Liver (tissue), 3 donors: ENCODE measurements around the gene RSBN1L.

ENCODE experiments used
- CTCF ChIP-seq: fragments of 150-350 bp; IDR thresholded peaks from 2 replicates; pipeline ENCODE4 v1.5.1; 2017; ENCODE audit warnings: improper control_type of control experiment, low read depth, low read length; ENCODE audit not compliant: missing input control
- GABPA ChIP-seq, 2 donors: IDR thresholded peaks in 1 of 2; conservative IDR thresholded peaks in 1 of 2; 2 replicates each; pipeline ENCODE4 v1.6.1; 2016; ENCODE audit warnings: antibody characterized with exemption in 2 of 2, mild to moderate bottlenecking in 1 of 2, moderate library complexity in 1 of 2
- HNF4A ChIP-seq, 2 donors: conservative IDR thresholded peaks; 2 replicates each; pipeline ENCODE4 v1.6.1; 2016; ENCODE audit warnings: antibody characterized with exemption in 2 of 2, mild to moderate bottlenecking in 2 of 2
- HNF4G ChIP-seq: IDR thresholded peaks from 2 replicates; pipeline ENCODE4 v1.6.1; 2016; ENCODE audit warnings: antibody characterized with exemption
- JUND ChIP-seq, 2 donors: IDR thresholded peaks; 2 replicates each; pipeline ENCODE4 v1.6.1; 2016; ENCODE audit warnings: antibody characterized with exemption in 2 of 2
- MAX ChIP-seq: IDR thresholded peaks from 2 replicates; pipeline ENCODE4 v1.6.1; 2016; ENCODE audit warnings: antibody characterized with exemption
- NR2F2 ChIP-seq: IDR thresholded peaks from 2 replicates; pipeline ENCODE4 v1.6.1; 2016; ENCODE audit warnings: antibody characterized with exemption
- RAD21 ChIP-seq, 2 donors: IDR thresholded peaks; 2 replicates each; pipeline ENCODE4 v1.6.1; 2016; ENCODE audit warnings: antibody characterized with exemption in 2 of 2, mild to moderate bottlenecking in 2 of 2
- REST ChIP-seq: IDR thresholded peaks from 2 replicates; pipeline ENCODE4 v1.6.1; 2016; ENCODE audit warnings: antibody characterized with exemption, mild to moderate bottlenecking
- RXRA ChIP-seq, 2 donors: IDR thresholded peaks; 2 replicates each; pipeline ENCODE4 v1.6.1; 2017 to 2018; ENCODE audit warnings: antibody characterized with exemption in 2 of 2, mild to moderate bottlenecking in 1 of 2
- TAF1 ChIP-seq: conservative IDR thresholded peaks from 2 replicates; pipeline ENCODE4 v1.6.1; 2016; ENCODE audit warnings: antibody characterized with exemption, mild to moderate bottlenecking
- donor health status: healthy.
- donor health status: healthy.

GRCh38 chr7:77740257-77740656 is 44.0 kb downstream of the RSBN1L start:
- TF ChIP-seq CTCF (no peak), MAX (no peak), NR2F2 (no peak), JUND (IDR thresholded peaks at IDR 0.05) (peak in 1 of 2 donors; percentile 66), RXRA (IDR thresholded peaks at IDR 0.05) (peak; percentile 70), RAD21 (IDR thresholded peaks at IDR 0.05) (peak in 1 of 2 donors; percentile 26), REST (no peak), TAF1 (no peak), HNF4G (no peak), GABPA (IDR thresholded peaks at IDR 0.05 in 1 of 2, conservative IDR thresholded peaks at IDR 0.05 in 1 of 2) (no peak), HNF4A (conservative IDR thresholded peaks at IDR 0.05) (peak; percentile 50 to 58)
